Mesenchymal stem cell (in vitro differentiated cells and primary cell): Measurements from ENCODE around the gene NUDT3.

Experiments used
- DNase-seq: peaks from one replicate; pipeline ENCODE4 v3.0.0-alpha.2; 2013
- H2AFZ ChIP-seq: one replicate; pipeline ENCODE4 v1.6.1; 2013; ENCODE audit warnings: low read depth, mild to moderate bottlenecking, control low read depth, inconsistent platforms, low read length, moderate library complexity
- H2AK5ac ChIP-seq: 2 replicates; pipeline ENCODE4 v1.6.1; 2013; ENCODE audit warnings: low read length, moderate library complexity, mild to moderate bottlenecking, inconsistent platforms; ENCODE audit not compliant: severe bottlenecking
- H2BK120ac ChIP-seq: one replicate; pipeline ENCODE4 v1.6.1; 2013; ENCODE audit warnings: low read depth, mild to moderate bottlenecking, inconsistent platforms, low read length, moderate library complexity
- H2BK12ac ChIP-seq, 2 experiments: one replicate each; pipeline ENCODE4 v1.6.1; 2013; ENCODE audit warnings: inconsistent platforms in 2 of 2, low read length in 2 of 2, mild to moderate bottlenecking in 2 of 2, moderate library complexity in 2 of 2, control low read depth in 1 of 2
- H2BK15ac ChIP-seq: one replicate; pipeline ENCODE4 v1.6.1; 2013; ENCODE audit warnings: mild to moderate bottlenecking, low read depth, inconsistent platforms; ENCODE audit not compliant: poor library complexity, severe bottlenecking
- H2BK5ac ChIP-seq: 2 replicates; pipeline ENCODE4 v1.6.1; 2013; ENCODE audit warnings: low read depth, mild to moderate bottlenecking, low read length, control low read depth, inconsistent platforms; ENCODE audit not compliant: poor library complexity, severe bottlenecking
- H3K14ac ChIP-seq, 2 experiments: one replicate each; pipeline ENCODE4 v1.6.1; 2013; ENCODE audit warnings: inconsistent platforms in 2 of 2, low read length in 2 of 2, control low read depth in 1 of 2, mild to moderate bottlenecking in 1 of 2, moderate library complexity in 1 of 2
- H3K18ac ChIP-seq, 2 experiments: one replicate each; pipeline ENCODE4 v1.6.1; 2013; ENCODE audit warnings: inconsistent platforms in 2 of 2, low read length in 2 of 2, control low read depth in 1 of 2, low read depth in 1 of 2, mild to moderate bottlenecking in 1 of 2
- H3K23ac ChIP-seq, 2 experiments: one replicate each; pipeline ENCODE4 v1.6.1; 2013; ENCODE audit warnings: inconsistent platforms in 2 of 2, low read length in 2 of 2, mild to moderate bottlenecking in 2 of 2, moderate library complexity in 2 of 2, control low read depth in 1 of 2
- H3K27ac ChIP-seq: 2 replicates; pipeline ENCODE4 v1.5.1; 2013; ENCODE audit warnings: mild to moderate bottlenecking, moderate library complexity, low read length, control low read depth, inconsistent platforms; ENCODE audit not compliant: poor library complexity, severe bottlenecking
- H3K27me3 ChIP-seq, 2 experiments: 2 replicates each; pipeline versions ENCODE4 v1.6.1 to v1.7.0; 2013; ENCODE audit warnings: low read length in 2 of 2, mild to moderate bottlenecking in 2 of 2, moderate library complexity in 2 of 2, control low read depth in 1 of 2, inconsistent platforms in 1 of 2; ENCODE audit not compliant: control insufficient read depth in 1 of 2, insufficient read depth in 1 of 2
- H3K36me3 ChIP-seq, 2 experiments: 2 replicates each; pipeline versions ENCODE4 v1.6.1 to v1.7.0; 2013; ENCODE audit warnings: low read length in 2 of 2, control low read depth in 1 of 2, inconsistent platforms in 1 of 2, low read depth in 1 of 2, mild to moderate bottlenecking in 1 of 2; ENCODE audit not compliant: insufficient read depth in 2 of 2, control insufficient read depth in 1 of 2
- H3K4ac ChIP-seq, 2 experiments: one replicate each; pipeline ENCODE4 v1.6.1; 2013; ENCODE audit warnings: inconsistent platforms in 2 of 2, low read length in 2 of 2, mild to moderate bottlenecking in 2 of 2, moderate library complexity in 2 of 2, control low read depth in 1 of 2, low read depth in 1 of 2
- H3K4me1 ChIP-seq: 2 replicates; pipeline ENCODE4 v1.6.1; 2013; ENCODE audit warnings: low read depth, low read length, control low read depth; ENCODE audit not compliant: control insufficient read depth, insufficient read depth
- H3K4me2 ChIP-seq: 2 replicates; pipeline ENCODE4 v1.6.1; 2013; ENCODE audit warnings: low read length, mild to moderate bottlenecking, inconsistent platforms; ENCODE audit not compliant: poor library complexity, severe bottlenecking
- H3K4me3 ChIP-seq, 2 experiments: 2 replicates each; pipeline versions ENCODE4 v1.5.1 to v1.7.0; 2013; ENCODE audit warnings: low read length in 2 of 2, mild to moderate bottlenecking in 2 of 2, control low read depth in 1 of 2, low read depth in 1 of 2; ENCODE audit not compliant: insufficient read depth in 1 of 2
- H3K79me1 ChIP-seq: replicated peaks from 2 replicates; pipeline ENCODE4 v1.6.1; 2013; ENCODE audit warnings: mild to moderate bottlenecking, control low read depth, low read length, inconsistent platforms; ENCODE audit not compliant: poor library complexity, severe bottlenecking
- H3K9ac ChIP-seq: 2 replicates; pipeline ENCODE4 v1.7.0; 2013; ENCODE audit warnings: mild to moderate bottlenecking, low read length, moderate library complexity
- H3K9me3 ChIP-seq: 2 replicates; pipeline ENCODE4 v1.7.0; 2013; ENCODE audit warnings: mild to moderate bottlenecking, low read length; ENCODE audit not compliant: control insufficient read depth
- H4K8ac ChIP-seq: one replicate; pipeline ENCODE4 v1.6.1; 2013; ENCODE audit warnings: inconsistent platforms, mild to moderate bottlenecking, low read length, moderate library complexity
- H4K91ac ChIP-seq: one replicate; pipeline ENCODE4 v1.6.1; 2013; ENCODE audit warnings: mild to moderate bottlenecking, low read length, inconsistent platforms
- WGBS: methylation state at CpG from one replicate; pipeline ENCODE4 v1.1.7; 2013; ENCODE audit warnings: mixed read lengths; 5-methylcytosine and 5-hydroxymethylcytosine counted together

Gene NUDT3

DNA sequence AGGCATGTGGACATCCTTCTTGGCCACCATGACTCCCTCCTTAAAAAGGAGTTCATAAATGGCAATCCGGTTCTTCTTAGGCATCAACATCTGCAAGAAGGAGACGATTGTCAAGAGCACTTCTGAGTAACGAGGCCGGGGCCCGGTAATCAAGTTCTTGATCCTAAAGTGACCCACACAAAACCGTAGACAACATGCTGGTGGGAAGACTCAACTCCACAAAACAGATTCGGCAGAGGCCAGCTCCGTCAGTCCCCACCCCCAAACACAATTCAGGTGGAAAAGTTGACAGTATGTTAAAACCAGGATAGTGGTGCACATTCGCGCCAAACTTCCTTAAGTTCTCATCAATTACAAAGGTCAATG, 32.6 kb upstream of the NUDT3 start:
- peak overlapping the region in 1 of 2 experiments; percentile 93 for H3K4ac ChIP-seq
- H3K18ac ChIP-seq: peak overlapping the region; percentile 56 to 98
- peak overlapping the region in 1 of 2 experiments; percentile 98 for H3K23ac ChIP-seq
- H3K79me1 ChIP-seq: peaks cover 12% of the 10 kb centered on the region
- DNase-seq: peak; percentile 30
- no peak overlapping the region for H2BK120ac ChIP-seq
- H2BK12ac ChIP-seq: no peak overlapping the region
- H3K9ac ChIP-seq: peak overlapping the region; percentile 98
- H3K27ac ChIP-seq: peak overlapping the region; percentile 83
- H3K4me3 ChIP-seq: peak overlapping the region; percentile 78 to 95
- H4K8ac ChIP-seq: no peak overlapping the region
- no peak overlapping the region for H2BK5ac ChIP-seq
- H2BK15ac ChIP-seq: no peak overlapping the region
- peaks cover 9% of the 10 kb centered on the region for H3K4me1 ChIP-seq
- no peaks in the 10 kb centered on the region for H3K9me3 ChIP-seq
- H3K14ac ChIP-seq: peak overlapping the region in 1 of 2 experiments; percentile 99
- no peaks in the 10 kb centered on the region for H3K27me3 ChIP-seq
- 17% methylated on average over 9 of the region's 10 CpGs for WGBS
- H4K91ac ChIP-seq: peak overlapping the region; percentile 0
- H3K36me3 ChIP-seq: peaks cover 41 to 48% of the 10 kb centered on the region in 2 experiments
- H2AFZ ChIP-seq: no peak overlapping the region
- peak overlapping the region; percentile 6 for H2AK5ac ChIP-seq
- H3K4me2 ChIP-seq: peak overlapping the region; percentile 79

- H3K23ac ChIP-seq: peak overlapping the region in 1 of 2 experiments; percentile 59
- H3K36me3 ChIP-seq: peaks cover 47 to 54% of the 10 kb centered on the region in 2 experiments
- H3K4me1 ChIP-seq: peaks cover 9% of the 10 kb centered on the region
- no peak overlapping the region for H4K91ac ChIP-seq
- no peak overlapping the region for H2BK120ac ChIP-seq
- H3K4me3 ChIP-seq: peak overlapping the region; percentile 23 to 95
- H2BK5ac ChIP-seq: no peak overlapping the region
- peak overlapping the region; percentile 79 for H3K4me2 ChIP-seq
- no peak for DNase-seq
- peak overlapping the region in 1 of 2 experiments; percentile 94 for H3K14ac ChIP-seq
- H2AK5ac ChIP-seq: peak overlapping the region; percentile 61
- no peak overlapping the region for H3K27ac ChIP-seq
- H2AFZ ChIP-seq: no peak overlapping the region
- no peak overlapping the region for H2BK15ac ChIP-seq
- H3K9ac ChIP-seq: peak overlapping the region; percentile 98
- no peaks in the 10 kb centered on the region for H3K27me3 ChIP-seq
- H3K18ac ChIP-seq: peak overlapping the region in 1 of 2 experiments; percentile 16
- no peaks in the 10 kb centered on the region for H3K9me3 ChIP-seq
- H2BK12ac ChIP-seq: no peak overlapping the region
- no peak overlapping the region for H4K8ac ChIP-seq
- H3K79me1 ChIP-seq: peaks cover 12% of the 10 kb centered on the region
- H3K4ac ChIP-seq: no peak overlapping the region
- WGBS: 84% methylated on average over 15 of the region's 19 CpGs
These were observed 32.0 kb upstream of the NUDT3 start for GRCh38 chr6:34424200-34425131.

GRCh38 chr6:34423254-34423653, 30.8 kb upstream of the NUDT3 start:
- Histone ChIP-seq H3K27ac (no peak overlapping the region), H3K9ac (peak overlapping the region; percentile 98), H3K18ac (no peak overlapping the region), H2AFZ (no peak overlapping the region), H3K4me2 (no peak overlapping the region), H4K91ac (no peak overlapping the region), H3K9me3 (no peaks in the 10 kb centered on the region), H3K14ac (no peak overlapping the region), H2BK120ac (no peak overlapping the region), H3K4ac (no peak overlapping the region), H3K4me3 (no peak overlapping the region), H2BK12ac (no peak overlapping the region), H3K23ac (no peak overlapping the region), H2AK5ac (no peak overlapping the region), H2BK15ac (no peak overlapping the region), H3K79me1 (peaks cover 12% of the 10 kb centered on the region), H2BK5ac (no peak overlapping the region), H3K36me3 (peaks cover 59 to 65% of the 10 kb centered on the region in 2 experiments), H3K4me1 (peaks cover 9% of the 10 kb centered on the region), H3K27me3 (no peaks in the 10 kb centered on the region), H4K8ac (no peak overlapping the region)
- WGBS: 88% methylated on average over 5 of the region's 5 CpGs
- DNase-seq: peak; percentile 44

DNA sequence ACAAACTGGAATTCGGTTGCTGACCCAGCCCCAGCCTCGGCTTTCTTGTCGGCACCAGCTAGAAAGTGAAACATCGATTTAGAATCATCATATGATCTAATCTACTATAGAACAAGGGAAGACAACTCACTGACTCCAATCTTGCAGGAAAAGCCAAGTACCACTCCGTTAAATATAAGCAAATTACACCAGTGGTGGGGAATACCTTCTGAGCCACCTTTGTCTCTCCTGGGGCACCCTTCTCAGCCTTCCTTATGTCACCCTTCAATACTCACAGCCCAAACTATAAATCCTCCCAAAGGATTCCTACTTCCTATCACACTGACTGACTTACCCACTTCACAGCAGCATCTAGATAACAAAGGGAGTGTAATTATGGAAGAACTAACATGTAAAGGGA, 25.9 kb upstream of the NUDT3 start:
- H3K27me3 ChIP-seq: no peaks in the 10 kb centered on the region
- H3K18ac ChIP-seq: no peak overlapping the region
- peak overlapping the region; percentile 42 for H3K9ac ChIP-seq
- DNase-seq: no peak
- H3K9me3 ChIP-seq: no peaks in the 10 kb centered on the region
- H2AFZ ChIP-seq: no peak overlapping the region
- H2BK12ac ChIP-seq: no peak overlapping the region
- H3K79me1 ChIP-seq: peaks cover 12% of the 10 kb centered on the region
- H4K91ac ChIP-seq: no peak overlapping the region
- H3K4me1 ChIP-seq: peaks cover 3% of the 10 kb centered on the region
- H3K4me2 ChIP-seq: no peak overlapping the region
- H3K23ac ChIP-seq: no peak overlapping the region
- H3K36me3 ChIP-seq: peaks cover 71 to 73% of the 10 kb centered on the region in 2 experiments
- H2AK5ac ChIP-seq: no peak overlapping the region
- H3K27ac ChIP-seq: no peak overlapping the region
- 97% methylated on average over 5 of the region's 5 CpGs for WGBS
- no peak overlapping the region for H2BK15ac ChIP-seq
- no peak overlapping the region for H3K14ac ChIP-seq
- no peak overlapping the region for H2BK120ac ChIP-seq
- H2BK5ac ChIP-seq: no peak overlapping the region
- no peak overlapping the region for H4K8ac ChIP-seq
- H3K4ac ChIP-seq: no peak overlapping the region
- no peak overlapping the region for H3K4me3 ChIP-seq
